ENCODE data around the gene MMP3.
"Not testable (repeated sequence)": the region's sequence is repeated elsewhere in the genome, so short reads cannot be mapped to it uniquely, and the experiment has no call there.

Gene MMP3

DNA sequence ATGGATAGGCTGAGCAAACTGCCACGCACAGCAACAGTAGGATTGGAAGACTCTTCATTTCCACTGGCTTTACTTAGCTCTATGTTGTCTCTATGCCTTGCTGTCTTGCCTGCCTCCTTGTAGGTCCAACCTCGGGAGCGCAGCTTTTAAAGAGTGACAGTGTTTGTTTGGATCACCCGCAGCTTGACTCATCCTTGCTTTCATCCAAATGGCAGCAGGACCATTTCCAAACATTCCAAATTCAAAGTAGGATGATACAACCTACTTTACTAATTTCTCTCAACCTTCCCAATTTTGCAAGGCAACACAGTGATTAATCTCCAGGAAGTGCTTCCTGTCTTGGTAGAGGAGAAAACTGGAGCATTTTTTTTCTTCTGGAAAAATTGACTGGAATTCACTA lies at the start of gene MMP3:
MMP3 (minus strand) TSS at position 121 of the 400 bp plus-strand sequence; CDS start at position 58, 63 bp downstream.
- Histone ChIP-seq H3K27me3 (ENCODE audit: insufficient read depth, low read length) (no peaks in the 10 kb centered on the region), H3K27ac (ENCODE audit: low read length) (no peak within 1 kb of the TSS), H3K9ac (ENCODE audit: low read depth, low read length) (no peak within 1 kb of the TSS)

DNA sequence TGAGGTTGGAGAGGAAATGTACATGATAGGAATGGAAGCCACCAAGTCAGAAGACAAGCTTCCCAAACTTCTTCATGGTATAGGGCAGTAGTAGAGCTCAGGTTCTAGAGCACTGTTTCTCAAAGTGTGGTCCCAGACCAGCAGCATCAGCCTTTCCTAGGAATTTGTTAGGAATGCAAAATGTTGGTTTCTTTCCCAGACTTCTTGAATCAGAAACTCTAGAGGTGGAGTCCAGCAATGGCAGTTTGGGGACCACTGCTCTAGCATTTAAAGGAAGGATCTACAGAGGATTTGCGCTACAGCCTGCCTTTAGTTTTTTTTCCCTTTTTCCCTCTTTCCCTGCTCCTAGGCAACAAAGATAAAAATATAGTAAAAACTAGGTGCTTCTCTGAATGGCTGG lies 48.3 kb upstream of the MMP3 start:
- H3K27ac ChIP-seq (ENCODE audit: low read length), result no peak overlapping the region
- no peaks in the 10 kb centered on the region for H3K4me1 ChIP-seq (ENCODE audit: insufficient read depth, low read length)
- H3K9me3 ChIP-seq (ENCODE audit: insufficient read depth, low read depth, low read length), result no peaks in the 10 kb centered on the region
- H3K9ac ChIP-seq (ENCODE audit: low read depth, low read length), result no peak overlapping the region
- no peaks in the 10 kb centered on the region for H3K27me3 ChIP-seq (ENCODE audit: insufficient read depth, low read length)
- H3K36me3 ChIP-seq (ENCODE audit: insufficient read depth, low read depth, low read length), result no peaks in the 10 kb centered on the region
- H3K4me3 ChIP-seq (ENCODE audit: low read length), result no peak overlapping the region

More for the DNA sequence above, at the start of gene MMP3:
- no peaks in the 10 kb centered on the region for H3K4me1 ChIP-seq (ENCODE audit: insufficient read depth, low read length)
- H3K4me3 ChIP-seq (ENCODE audit: low read length), result no peak within 1 kb of the TSS
- no peaks in the 10 kb centered on the region for H3K36me3 ChIP-seq (ENCODE audit: insufficient read depth, low read depth, low read length)
- H3K9me3 ChIP-seq (ENCODE audit: insufficient read depth, low read depth, low read length), result no peaks in the 10 kb centered on the region

DNA sequence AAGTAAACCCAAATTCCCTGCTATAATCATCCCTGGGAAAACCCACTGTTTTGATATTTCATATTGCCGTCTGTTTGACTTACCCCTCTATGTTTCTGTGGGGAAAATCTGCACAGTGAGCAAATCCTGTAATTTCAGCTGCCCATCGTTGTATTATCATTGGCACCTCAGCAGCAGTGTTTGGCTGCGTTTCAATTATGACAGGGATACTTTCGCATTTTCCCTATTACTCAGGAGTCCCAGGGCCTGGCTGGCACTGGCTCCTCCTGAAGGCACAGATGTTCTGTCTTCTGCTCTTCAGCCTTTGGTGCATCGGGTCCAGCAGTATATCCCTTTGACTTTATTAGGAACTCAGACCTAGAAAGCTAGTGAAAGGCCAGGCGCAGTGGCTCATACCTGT lies 43.6 kb upstream of the MMP3 start:
- H3K4me3 ChIP-seq (ENCODE audit: low read length), result no peak overlapping the region
- H3K27ac ChIP-seq (ENCODE audit: low read length), result no peak overlapping the region
- H3K27me3 ChIP-seq (ENCODE audit: insufficient read depth, low read length), result no peaks in the 10 kb centered on the region
- no peaks in the 10 kb centered on the region for H3K4me1 ChIP-seq (ENCODE audit: insufficient read depth, low read length)
- no peaks in the 10 kb centered on the region for H3K9me3 ChIP-seq (ENCODE audit: insufficient read depth, low read depth, low read length)
- no peaks in the 10 kb centered on the region for H3K36me3 ChIP-seq (ENCODE audit: insufficient read depth, low read depth, low read length)
- H3K9ac ChIP-seq (ENCODE audit: low read depth, low read length), result no peak overlapping the region

DNA sequence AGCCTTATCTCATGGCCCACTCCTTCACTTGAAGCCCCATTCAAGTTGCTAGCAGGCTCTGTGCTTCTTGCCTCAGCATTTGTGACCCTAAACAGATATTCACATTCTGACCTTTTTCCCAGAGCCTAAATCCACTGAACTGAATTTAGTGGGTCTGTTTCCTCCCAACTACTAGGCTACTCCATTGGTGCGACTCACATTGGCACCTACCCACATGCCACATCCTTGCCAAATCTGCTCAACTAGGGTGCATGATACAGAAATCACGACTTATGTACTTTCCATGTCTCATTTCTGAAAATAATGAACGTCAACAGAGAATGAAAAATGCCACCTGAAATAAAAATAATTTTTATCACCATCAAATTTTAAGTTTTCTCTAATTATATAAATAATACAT lies 39.7 kb upstream of the MMP3 start:
- H3K36me3 ChIP-seq (ENCODE audit: insufficient read depth, low read depth, low read length), result no peaks in the 10 kb centered on the region
- H3K9me3 ChIP-seq (ENCODE audit: insufficient read depth, low read depth, low read length), result no peaks in the 10 kb centered on the region
- H3K4me1 ChIP-seq (ENCODE audit: insufficient read depth, low read length), result no peaks in the 10 kb centered on the region
- no peak overlapping the region for H3K27ac ChIP-seq (ENCODE audit: low read length)
- no peaks in the 10 kb centered on the region for H3K27me3 ChIP-seq (ENCODE audit: insufficient read depth, low read length)
- no peak overlapping the region for H3K9ac ChIP-seq (ENCODE audit: low read depth, low read length)
- H3K4me3 ChIP-seq (ENCODE audit: low read length), result no peak overlapping the region

DNA sequence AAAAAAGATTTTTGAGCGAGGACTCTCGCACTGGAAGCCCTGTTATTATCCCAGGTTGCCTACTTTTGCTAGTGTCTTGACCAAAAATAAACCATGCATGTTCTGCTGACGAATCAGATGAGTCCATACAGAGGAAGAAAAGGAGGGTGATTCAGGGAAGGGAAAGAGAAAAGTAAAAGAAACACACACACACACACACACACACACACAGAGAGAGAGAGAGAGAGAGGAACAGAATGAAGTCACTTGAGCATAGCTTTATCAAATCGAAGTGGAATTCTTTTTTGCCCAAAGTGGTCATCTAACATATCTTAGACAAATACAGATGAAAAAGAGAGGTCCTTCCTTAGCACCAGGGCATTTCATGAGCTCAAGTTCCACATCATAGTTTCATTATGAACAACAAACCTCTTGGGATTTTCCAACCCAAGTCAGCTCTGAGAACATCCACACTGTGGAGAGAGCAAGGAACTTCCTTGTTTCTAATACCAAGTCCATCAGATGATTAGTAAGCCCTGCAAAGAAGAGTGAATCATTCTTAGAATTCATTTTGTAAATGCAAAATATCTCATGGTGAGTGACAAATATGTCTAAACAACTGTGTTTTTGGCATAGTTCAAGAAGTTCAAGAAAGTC lies 39.1 kb upstream of the MMP3 start:
- Histone ChIP-seq H3K27ac (ENCODE audit: low read length) (no peak overlapping the region), H3K4me3 (ENCODE audit: low read length) (no peak overlapping the region), H3K4me1 (ENCODE audit: insufficient read depth, low read length) (no peaks in the 10 kb centered on the region), H3K9me3 (ENCODE audit: insufficient read depth, low read depth, low read length) (no peaks in the 10 kb centered on the region), H3K9ac (ENCODE audit: low read depth, low read length) (no peak overlapping the region), H3K27me3 (ENCODE audit: insufficient read depth, low read length) (no peaks in the 10 kb centered on the region), H3K36me3 (ENCODE audit: insufficient read depth, low read depth, low read length) (no peaks in the 10 kb centered on the region)

DNA sequence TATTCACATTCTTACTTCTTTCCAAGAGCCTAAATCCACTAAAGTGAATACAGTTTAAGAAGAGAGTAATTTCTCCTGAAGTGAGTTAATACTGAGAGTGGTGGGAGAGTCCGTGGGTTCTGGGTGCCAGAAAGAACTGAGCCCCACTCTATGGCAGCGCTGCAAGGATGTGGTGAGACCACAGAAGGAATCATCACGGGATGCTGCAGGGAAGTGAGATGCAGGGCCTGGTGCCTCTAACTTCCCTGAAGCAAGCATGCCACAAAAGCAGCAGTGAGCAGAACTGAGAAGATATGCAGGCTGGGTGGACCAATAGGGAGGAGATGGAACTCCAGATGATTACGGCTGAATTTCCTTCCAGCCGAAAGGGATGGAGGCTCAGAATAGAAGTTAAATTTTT lies 36.4 kb upstream of the MMP3 start:
- Histone ChIP-seq H3K4me1 (ENCODE audit: insufficient read depth, low read length) (no peaks in the 10 kb centered on the region), H3K27me3 (ENCODE audit: insufficient read depth, low read length) (no peaks in the 10 kb centered on the region), H3K36me3 (ENCODE audit: insufficient read depth, low read depth, low read length) (no peaks in the 10 kb centered on the region), H3K4me3 (ENCODE audit: low read length) (no peak overlapping the region), H3K9ac (ENCODE audit: low read depth, low read length) (no peak overlapping the region), H3K27ac (ENCODE audit: low read length) (no peak overlapping the region), H3K9me3 (ENCODE audit: insufficient read depth, low read depth, low read length) (no peaks in the 10 kb centered on the region)

DNA sequence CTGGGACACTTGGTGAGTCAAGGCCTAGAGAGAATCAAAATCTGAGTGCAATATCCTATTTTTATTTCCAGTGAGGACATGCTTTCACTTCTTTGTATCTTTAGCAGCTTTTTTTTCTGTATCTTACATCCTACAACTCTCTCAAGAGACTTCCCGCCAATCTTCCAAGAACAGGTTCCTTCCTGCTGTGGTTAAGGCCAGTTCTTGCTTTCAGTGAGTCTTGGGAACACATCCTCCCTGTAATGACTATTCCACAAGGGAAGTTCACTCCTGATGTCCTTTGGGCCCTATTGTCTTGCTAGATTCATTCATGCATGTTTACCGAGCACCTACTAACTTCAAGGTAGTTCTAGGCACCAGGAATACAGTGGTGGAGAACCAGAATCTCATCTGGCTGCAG lies 35.2 kb upstream of the MMP3 start:
- Histone ChIP-seq H3K27me3 (ENCODE audit: insufficient read depth, low read length) (no peaks in the 10 kb centered on the region), H3K9me3 (ENCODE audit: insufficient read depth, low read depth, low read length) (no peaks in the 10 kb centered on the region), H3K9ac (ENCODE audit: low read depth, low read length) (no peak overlapping the region), H3K36me3 (ENCODE audit: insufficient read depth, low read depth, low read length) (no peaks in the 10 kb centered on the region), H3K4me3 (ENCODE audit: low read length) (no peak overlapping the region), H3K4me1 (ENCODE audit: insufficient read depth, low read length) (no peaks in the 10 kb centered on the region), H3K27ac (ENCODE audit: low read length) (no peak overlapping the region)

DNA sequence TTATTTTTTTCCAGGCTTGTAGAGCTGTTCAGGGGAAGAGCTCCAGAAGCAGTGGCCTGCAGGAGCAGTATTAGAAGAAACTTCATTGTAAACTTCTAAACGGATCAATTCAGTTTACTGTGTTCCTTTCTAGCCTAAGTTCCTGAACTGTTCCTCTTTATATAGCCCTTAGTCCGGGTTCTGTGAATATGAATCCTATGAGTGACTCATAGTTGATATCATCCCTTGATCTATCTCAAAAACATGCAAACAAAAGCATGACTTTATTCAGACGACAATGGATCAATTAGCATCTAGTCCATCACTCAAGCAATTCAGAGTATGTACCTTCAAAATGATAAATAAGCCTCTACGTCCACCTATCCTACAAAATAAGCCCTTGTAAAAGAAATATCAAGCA lies 31.4 kb upstream of the MMP3 start, which contains the start of gene MMP12:
MMP12 (minus strand) TSS at position 131 of the 400 bp plus-strand sequence; CDS start at position 86, 45 bp downstream.
- Histone ChIP-seq H3K36me3 (ENCODE audit: insufficient read depth, low read depth, low read length) (no peaks in the 10 kb centered on the region), H3K4me3 (ENCODE audit: low read length) (no peak within 1 kb of the TSS), H3K27ac (ENCODE audit: low read length) (no peak within 1 kb of the TSS), H3K9ac (ENCODE audit: low read depth, low read length) (no peak within 1 kb of the TSS), H3K4me1 (ENCODE audit: insufficient read depth, low read length) (no peaks in the 10 kb centered on the region), H3K9me3 (ENCODE audit: insufficient read depth, low read depth, low read length) (no peaks in the 10 kb centered on the region), H3K27me3 (ENCODE audit: insufficient read depth, low read length) (no peaks in the 10 kb centered on the region)

DNA sequence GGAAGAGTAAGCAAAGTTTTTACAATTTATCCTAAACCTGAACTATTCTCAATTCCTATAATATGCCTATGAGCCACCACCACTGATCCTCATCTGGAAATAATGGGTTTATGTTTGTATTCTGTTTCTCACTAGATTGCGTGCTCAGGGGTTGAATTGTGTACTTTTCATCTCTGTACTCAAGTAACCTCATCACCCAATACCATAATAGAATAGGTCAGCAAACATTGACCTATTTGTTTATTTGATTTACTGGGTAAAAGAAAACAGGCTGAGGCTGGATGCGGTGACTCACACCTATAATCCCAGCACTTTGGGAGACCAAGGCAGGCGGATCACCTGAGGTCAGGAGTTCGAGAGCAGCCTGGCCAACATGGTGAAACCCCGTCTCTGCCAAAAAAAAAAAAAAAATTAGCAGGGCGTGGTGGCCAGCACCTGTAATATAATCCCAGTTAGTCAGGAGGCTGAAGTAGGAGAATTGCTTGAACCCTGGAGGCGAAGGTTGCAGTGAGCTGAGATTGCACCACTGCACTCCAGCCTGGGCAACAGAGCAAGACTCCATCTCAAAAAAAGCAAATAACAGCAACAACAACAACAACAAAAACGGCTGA lies 26.1 kb upstream of the MMP3 start:
- not testable (repeated sequence) for H3K27me3 ChIP-seq (ENCODE audit: insufficient read depth, low read length); H3K4me3 ChIP-seq (ENCODE audit: low read length); H3K36me3 ChIP-seq (ENCODE audit: insufficient read depth, low read depth, low read length); H3K27ac ChIP-seq (ENCODE audit: low read length); H3K9ac ChIP-seq (ENCODE audit: low read depth, low read length); H3K4me1 ChIP-seq (ENCODE audit: insufficient read depth, low read length); H3K9me3 ChIP-seq (ENCODE audit: insufficient read depth, low read depth, low read length)

DNA sequence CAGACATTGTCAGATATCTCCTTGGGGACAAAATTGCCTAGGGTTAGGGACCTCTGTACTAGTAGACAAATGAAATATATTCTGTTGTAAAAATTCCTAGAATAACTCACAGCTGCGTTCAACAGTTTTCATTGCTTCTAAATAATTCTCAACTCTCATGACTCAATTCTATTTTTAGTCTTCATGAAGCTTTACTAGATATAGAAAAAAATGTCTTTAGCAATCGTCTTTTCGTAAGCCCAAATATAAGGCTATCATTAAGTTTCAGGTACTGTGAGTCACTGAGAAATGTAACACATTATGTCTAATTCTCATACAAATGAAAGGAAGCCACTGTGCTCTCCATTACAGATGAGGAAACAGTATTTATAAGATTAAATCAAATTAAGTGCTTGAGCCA lies 24.9 kb upstream of the MMP3 start:
- H3K9me3 ChIP-seq (ENCODE audit: insufficient read depth, low read depth, low read length), result no peaks in the 10 kb centered on the region
- no peak overlapping the region for H3K27ac ChIP-seq (ENCODE audit: low read length)
- H3K4me3 ChIP-seq (ENCODE audit: low read length), result no peak overlapping the region
- H3K4me1 ChIP-seq (ENCODE audit: insufficient read depth, low read length), result no peaks in the 10 kb centered on the region
- no peaks in the 10 kb centered on the region for H3K27me3 ChIP-seq (ENCODE audit: insufficient read depth, low read length)
- H3K9ac ChIP-seq (ENCODE audit: low read depth, low read length), result no peak overlapping the region
- H3K36me3 ChIP-seq (ENCODE audit: insufficient read depth, low read depth, low read length), result no peaks in the 10 kb centered on the region

DNA sequence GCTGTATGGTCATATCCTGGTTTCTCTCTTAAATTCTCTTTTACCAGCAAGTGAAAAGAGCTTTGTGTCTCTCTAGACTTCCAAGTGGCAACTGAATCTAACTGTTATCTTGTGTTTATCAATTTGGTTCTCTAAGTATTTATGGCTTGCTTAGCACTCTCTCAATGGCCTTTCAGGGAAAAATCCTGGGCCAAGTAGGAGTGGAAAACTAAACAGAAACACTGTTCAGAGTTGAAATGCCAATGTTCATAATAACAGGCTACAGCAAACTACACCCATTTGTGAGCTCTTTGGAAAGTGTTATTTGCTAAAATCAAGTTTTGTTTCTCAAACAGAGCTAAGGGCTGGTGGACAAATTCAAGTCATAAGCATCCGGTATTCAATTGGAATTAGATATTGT lies 21.3 kb upstream of the MMP3 start:
- Histone ChIP-seq H3K4me1 (ENCODE audit: insufficient read depth, low read length) (no peaks in the 10 kb centered on the region), H3K36me3 (ENCODE audit: insufficient read depth, low read depth, low read length) (no peaks in the 10 kb centered on the region)

DNA sequence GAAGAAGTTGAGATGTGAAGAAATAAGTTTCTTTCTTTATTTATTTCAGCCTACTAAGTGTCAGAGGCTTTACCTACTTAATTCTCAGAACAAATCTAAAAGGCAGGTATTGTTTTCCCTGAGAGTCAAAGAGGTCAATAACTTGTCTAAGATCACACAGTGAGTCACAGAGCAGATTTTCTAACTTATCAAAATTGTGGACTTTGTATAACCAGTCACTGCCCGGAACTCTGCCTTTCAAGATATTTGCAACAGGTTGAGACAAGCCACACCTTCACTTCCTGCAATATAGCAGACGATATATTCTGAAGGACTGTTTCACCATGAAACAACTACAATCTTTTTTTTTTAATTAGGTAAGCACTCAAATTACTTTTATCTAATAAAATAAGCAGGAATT lies 10.5 kb upstream of the MMP3 start:
- H3K9ac ChIP-seq (ENCODE audit: low read depth, low read length), result no peak overlapping the region
- H3K27me3 ChIP-seq (ENCODE audit: insufficient read depth, low read length), result no peaks in the 10 kb centered on the region
- no peaks in the 10 kb centered on the region for H3K36me3 ChIP-seq (ENCODE audit: insufficient read depth, low read depth, low read length)
- H3K9me3 ChIP-seq (ENCODE audit: insufficient read depth, low read depth, low read length), result no peaks in the 10 kb centered on the region
- no peaks in the 10 kb centered on the region for H3K4me1 ChIP-seq (ENCODE audit: insufficient read depth, low read length)
- no peak overlapping the region for H3K27ac ChIP-seq (ENCODE audit: low read length)
- H3K4me3 ChIP-seq (ENCODE audit: low read length), result no peak overlapping the region

More for the DNA sequence above, 21.3 kb upstream of the MMP3 start:
- H3K4me3 ChIP-seq (ENCODE audit: low read length), result no peak overlapping the region
- no peaks in the 10 kb centered on the region for H3K9me3 ChIP-seq (ENCODE audit: insufficient read depth, low read depth, low read length)
- H3K27ac ChIP-seq (ENCODE audit: low read length), result no peak overlapping the region
- H3K9ac ChIP-seq (ENCODE audit: low read depth, low read length), result no peak overlapping the region
- H3K27me3 ChIP-seq (ENCODE audit: insufficient read depth, low read length), result no peaks in the 10 kb centered on the region

Measured in iPS-20b (cell line).